Prostate gland (tissue), 2 donors: ENCODE measurements around the gene TP53INP2.

Source experiments
- POLR2A ChIP-seq: fragments of 450-650 bp; IDR thresholded peaks from one replicate; pipeline ENCODE4 v1.6.1; 2016; ENCODE audit warnings: antibody characterized with exemption, mild to moderate bottlenecking
- POLR2AphosphoS5 ChIP-seq: sonication (generic); formaldehyde crosslinking; IDR thresholded peaks from one replicate; pipeline ENCODE4 v1.6.1; 2017; ENCODE audit warnings: antibody characterized with exemption
- TF ChIP-seq, protein P1 (sequence below), 4 experiments: fragments of 200-600 bp in 2 of 4; fragments of 450-650 bp in 2 of 4; sonication (generic) in 2 of 4; IDR thresholded peaks; 1 replicate in 3 of 4; 2 replicates in 1 of 4; pipeline ENCODE4 v1.5.1; 2016 to 2019; ENCODE audit warnings: antibody characterized with exemption in 4 of 4, mild to moderate bottlenecking in 2 of 4, moderate library complexity in 2 of 4

DNA sequence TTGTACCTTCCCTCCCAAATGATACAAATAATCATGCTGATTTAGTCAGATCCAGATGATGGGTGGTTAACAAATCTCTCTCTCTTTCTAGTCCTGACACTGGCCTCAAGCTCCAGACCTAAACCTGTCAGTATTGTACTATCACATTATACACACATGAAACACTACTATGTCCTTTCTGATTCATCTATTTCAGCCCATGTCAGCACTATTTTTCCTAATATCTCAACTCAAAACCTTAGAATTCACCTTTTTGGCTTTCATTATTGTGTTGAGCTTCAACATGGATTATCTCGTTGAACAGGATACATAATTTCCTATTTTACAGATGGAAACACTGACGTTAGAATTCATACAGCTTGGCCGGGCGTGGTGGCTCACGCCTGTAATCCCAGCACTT, 30.7 kb upstream of the TP53INP2 start:
- TF ChIP-seq, protein P1, sequence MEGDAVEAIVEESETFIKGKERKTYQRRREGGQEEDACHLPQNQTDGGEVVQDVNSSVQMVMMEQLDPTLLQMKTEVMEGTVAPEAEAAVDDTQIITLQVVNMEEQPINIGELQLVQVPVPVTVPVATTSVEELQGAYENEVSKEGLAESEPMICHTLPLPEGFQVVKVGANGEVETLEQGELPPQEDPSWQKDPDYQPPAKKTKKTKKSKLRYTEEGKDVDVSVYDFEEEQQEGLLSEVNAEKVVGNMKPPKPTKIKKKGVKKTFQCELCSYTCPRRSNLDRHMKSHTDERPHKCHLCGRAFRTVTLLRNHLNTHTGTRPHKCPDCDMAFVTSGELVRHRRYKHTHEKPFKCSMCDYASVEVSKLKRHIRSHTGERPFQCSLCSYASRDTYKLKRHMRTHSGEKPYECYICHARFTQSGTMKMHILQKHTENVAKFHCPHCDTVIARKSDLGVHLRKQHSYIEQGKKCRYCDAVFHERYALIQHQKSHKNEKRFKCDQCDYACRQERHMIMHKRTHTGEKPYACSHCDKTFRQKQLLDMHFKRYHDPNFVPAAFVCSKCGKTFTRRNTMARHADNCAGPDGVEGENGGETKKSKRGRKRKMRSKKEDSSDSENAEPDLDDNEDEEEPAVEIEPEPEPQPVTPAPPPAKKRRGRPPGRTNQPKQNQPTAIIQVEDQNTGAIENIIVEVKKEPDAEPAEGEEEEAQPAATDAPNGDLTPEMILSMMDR (IDR thresholded peaks at IDR 0.05): no peak
- no peak for TF ChIP-seq POLR2A
- no peak for TF ChIP-seq POLR2AphosphoS5
